8988T (cell line): ENCODE measurements around the gene PLEKHH2.
"Not testable (repeated sequence)": the region's sequence is repeated elsewhere in the genome, so short reads cannot be mapped to it uniquely, and the experiment has no call there.

Experiments
- DNase-seq: peaks from one replicate; pipeline ENCODE4 v3.0.0; 2011

The PLEKHH2 gene

GRCh38 chr2:43718530-43719124, 81.6 kb downstream of the PLEKHH2 start:
- DNase-seq, result no peak

GRCh38 chr2:43724728-43725526, 87.9 kb downstream of the PLEKHH2 start:
- no peak for DNase-seq

- no peak for DNase-seq
Observed at GRCh38 chr2:43725711-43726246, 88.7 kb downstream of the PLEKHH2 start.

GRCh38 chr2:43726961-43727633, 90.0 kb downstream of the PLEKHH2 start:
- not testable (repeated sequence) for DNase-seq

GRCh38 chr2:43727634-43728014, 90.6 kb downstream of the PLEKHH2 start:
- no peak for DNase-seq

GRCh38 chr2:43729491-43730174, 92.6 kb downstream of the PLEKHH2 start:
- no peak for DNase-seq

GRCh38 chr2:43731211-43731610, 94.2 kb downstream of the PLEKHH2 start:
- no peak for DNase-seq

GRCh38 chr2:43736637-43737036, 99.6 kb downstream of the PLEKHH2 start:
- DNase-seq, result no peak

GRCh38 chr2:43737097-43737854, 100.2 kb downstream of the PLEKHH2 start:
- DNase-seq, result no peak

GRCh38 chr2:43737855-43738254, 100.8 kb downstream of the PLEKHH2 start:
- DNase-seq, result no peak

- DNase-seq, result no peak
Observed at GRCh38 chr2:43738257-43738656, 101.2 kb downstream of the PLEKHH2 start.

GRCh38 chr2:43743706-43744105, 106.6 kb downstream of the PLEKHH2 start:
- no peak for DNase-seq

- no peak for DNase-seq
Observed at GRCh38 chr2:43745457-43745856, 108.4 kb downstream of the PLEKHH2 start.

GRCh38 chr2:43748333-43748732, 111.3 kb downstream of the PLEKHH2 start:
- DNase-seq, result no peak

- DNase-seq, result no peak
Observed at GRCh38 chr2:43749583-43749982, 112.5 kb downstream of the PLEKHH2 start.

- DNase-seq, result no peak
Observed at GRCh38 chr2:43751476-43751990, 114.5 kb downstream of the PLEKHH2 start.

GRCh38 chr2:43752302-43752701, 115.2 kb downstream of the PLEKHH2 start:
- DNase-seq, result no peak

GRCh38 chr2:43754180-43754579, 117.1 kb downstream of the PLEKHH2 start:
- DNase-seq, result no peak

- no peak for DNase-seq
Observed at GRCh38 chr2:43758739-43759138, 121.7 kb downstream of the PLEKHH2 start.

GRCh38 chr2:43759195-43759594, 122.1 kb downstream of the PLEKHH2 start:
- DNase-seq, result no peak

- DNase-seq, result no peak
Observed at GRCh38 chr2:43762286-43762685, 125.2 kb downstream of the PLEKHH2 start.

GRCh38 chr2:43763091-43763490, 126.0 kb downstream of the PLEKHH2 start:
- DNase-seq, result no peak
